Measurements from ENCODE around the gene ZNF423.

ZNF423 gene

DNA sequence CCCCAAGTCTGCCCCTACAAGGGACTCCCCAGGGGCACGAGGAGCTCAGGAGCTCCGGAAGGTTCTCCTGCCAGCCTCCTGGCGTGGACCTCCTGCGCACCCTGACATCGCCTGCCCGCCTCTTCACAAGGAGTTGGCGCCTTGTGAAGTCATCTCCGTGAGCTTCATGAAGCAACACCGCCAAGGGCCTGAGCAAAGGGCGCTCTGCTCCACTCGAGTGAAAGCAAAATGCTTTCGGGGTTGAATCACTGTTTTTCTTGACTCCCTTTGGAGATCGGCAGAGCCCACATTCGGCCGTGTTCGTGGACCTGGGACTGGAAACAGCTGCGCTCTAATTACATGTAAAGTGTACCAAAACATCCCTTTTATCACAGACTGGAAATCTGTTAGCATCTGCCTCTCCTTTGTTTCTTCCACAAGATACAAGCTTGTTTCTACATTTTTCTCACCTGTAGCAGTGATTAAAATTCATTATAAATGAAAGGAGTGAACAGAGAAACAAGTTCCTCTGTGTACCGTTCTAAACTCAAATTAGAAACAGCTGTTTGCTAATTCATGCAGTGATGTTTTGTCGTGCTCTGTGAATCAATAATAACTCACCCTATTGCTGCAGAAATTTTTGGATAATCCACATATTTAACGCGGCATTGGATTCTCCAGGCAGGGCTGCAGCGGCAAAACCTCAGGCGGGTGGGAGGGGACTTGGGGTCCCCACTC lies 203.3 kb downstream of the ZNF423 start:
- no peak for TF ChIP-seq CTCF (IDR thresholded peaks at IDR 0.05; ENCODE audit: insufficient read depth, low read length, poor library complexity, severe bottlenecking)
- no peaks in the 10 kb centered on the region for H3K36me3 ChIP-seq (ENCODE audit: control insufficient read depth, insufficient read depth, low read length)
- H3K4me3 ChIP-seq (replicated peaks; ENCODE audit: low read depth, low read length) = no peak overlapping the region
- peaks cover 2% of the 10 kb centered on the region; the same call in 1 of the 2 replicates for H3K27me3 ChIP-seq (replicated peaks; ENCODE audit: control insufficient read depth, insufficient read depth, low read length)
- DNase-seq (ENCODE audit: extremely low read depth, insufficient read length) = no peak

GRCh38 chr16:49651996-49652395 lies 203.9 kb downstream of the ZNF423 start:
- H3K4me3 ChIP-seq (replicated peaks; ENCODE audit: low read depth, low read length) = no peak overlapping the region
- DNase-seq (ENCODE audit: extremely low read depth, insufficient read length) = no peak
- TF ChIP-seq CTCF (IDR thresholded peaks at IDR 0.05; ENCODE audit: insufficient read depth, low read length, poor library complexity, severe bottlenecking) = no peak
- H3K36me3 ChIP-seq (ENCODE audit: control insufficient read depth, insufficient read depth, low read length) = no peaks in the 10 kb centered on the region
- H3K27me3 ChIP-seq (replicated peaks; ENCODE audit: control insufficient read depth, insufficient read depth, low read length) = no peaks in the 10 kb centered on the region; the same call in 1 of the 2 replicates

- no peak for DNase-seq (ENCODE audit: extremely low read depth, insufficient read length)
- no peak overlapping the region for H3K4me3 ChIP-seq (replicated peaks; ENCODE audit: low read depth, low read length)
- no peaks in the 10 kb centered on the region; the same call in 1 of the 2 replicates for H3K27me3 ChIP-seq (replicated peaks; ENCODE audit: control insufficient read depth, insufficient read depth, low read length)
- no peaks in the 10 kb centered on the region for H3K36me3 ChIP-seq (ENCODE audit: control insufficient read depth, insufficient read depth, low read length)
- TF ChIP-seq CTCF (IDR thresholded peaks at IDR 0.05; ENCODE audit: insufficient read depth, low read length, poor library complexity, severe bottlenecking) = no peak
Measured at GRCh38 chr16:49651226-49651625, 204.7 kb downstream of the ZNF423 start.

DNA sequence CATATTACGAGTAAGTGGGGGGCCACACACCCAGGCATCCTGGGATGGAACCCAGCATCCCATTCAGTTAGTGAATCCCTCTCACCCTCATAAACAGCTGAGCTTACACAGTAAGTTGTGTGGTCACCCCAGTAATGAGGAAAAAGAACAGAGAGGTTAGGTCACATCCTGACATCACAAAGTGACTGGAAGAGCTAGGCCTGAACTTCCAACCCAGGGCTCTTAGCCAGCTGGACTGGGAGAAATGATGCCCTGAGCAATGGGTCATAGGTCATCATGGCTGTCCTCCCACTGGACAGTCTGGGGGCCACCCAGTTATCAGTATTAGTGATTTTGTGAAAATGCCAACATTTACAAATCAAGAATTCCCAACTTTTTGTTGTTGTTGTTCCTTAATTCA lies 205.3 kb downstream of the ZNF423 start:
- Histone ChIP-seq H3K4me3 (replicated peaks; ENCODE audit: low read depth, low read length) (no peak overlapping the region), H3K27me3 (replicated peaks; ENCODE audit: control insufficient read depth, insufficient read depth, low read length) (no peaks in the 10 kb centered on the region; the same call in 1 of the 2 replicates), H3K36me3 (ENCODE audit: control insufficient read depth, insufficient read depth, low read length) (no peaks in the 10 kb centered on the region)
- no peak for TF ChIP-seq CTCF (IDR thresholded peaks at IDR 0.05; ENCODE audit: insufficient read depth, low read length, poor library complexity, severe bottlenecking)
- no peak for DNase-seq (ENCODE audit: extremely low read depth, insufficient read length)

DNA sequence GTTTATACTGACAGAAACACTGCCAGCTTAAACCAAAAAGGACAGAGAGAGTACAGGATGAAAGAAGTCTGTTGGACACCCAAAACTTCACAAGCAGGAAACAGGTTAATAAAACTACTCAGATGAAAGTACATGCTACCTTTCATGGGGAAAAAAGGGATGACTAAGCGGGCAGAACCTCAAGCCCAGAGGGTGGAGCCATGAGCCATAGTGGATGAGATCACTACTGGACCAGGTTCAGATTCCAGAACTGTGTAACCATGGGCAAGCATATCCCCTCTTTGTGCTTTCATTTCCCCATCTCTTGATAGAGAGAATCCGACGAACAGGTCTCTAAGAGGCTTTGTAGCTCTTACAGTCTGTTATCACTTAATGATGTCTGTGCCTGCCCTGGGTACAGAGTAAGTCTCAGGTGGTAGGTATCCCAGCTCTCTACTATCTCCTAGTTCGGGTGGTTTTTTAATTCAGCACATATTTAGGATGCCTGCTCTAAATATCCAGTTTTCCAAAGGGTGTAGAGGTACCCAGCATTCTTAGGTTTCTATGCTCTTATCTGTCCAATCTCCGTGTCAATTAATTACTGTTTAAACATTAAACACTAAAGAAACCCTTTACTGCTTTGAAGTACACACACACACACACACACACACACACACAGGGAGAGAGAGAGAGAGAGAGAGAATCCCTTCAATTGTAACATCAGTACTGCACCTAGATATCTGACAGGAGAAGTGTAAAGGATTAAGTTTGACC lies 206.7 kb downstream of the ZNF423 start:
- Histone ChIP-seq H3K4me3 (replicated peaks; ENCODE audit: low read depth, low read length) (no peak overlapping the region), H3K36me3 (ENCODE audit: control insufficient read depth, insufficient read depth, low read length) (no peaks in the 10 kb centered on the region), H3K27me3 (replicated peaks; ENCODE audit: control insufficient read depth, insufficient read depth, low read length) (no peaks in the 10 kb centered on the region)
- TF ChIP-seq CTCF (IDR thresholded peaks at IDR 0.05; ENCODE audit: insufficient read depth, low read length, poor library complexity, severe bottlenecking) = no peak
- no peak for DNase-seq (ENCODE audit: extremely low read depth, insufficient read length)
